ENCODE data around the gene FAM124B.

FAM124B gene

GRCh38 chr2:224362094-224362493, 39.8 kb downstream of the FAM124B start:
- DNase-seq (ENCODE audit: low spot score): no peak
- in situ Hi-C loops (cut with MboI; ENCODE audit: low sequenced_read_pairs, unreplicated experiment): loop anchor here (5.0 kb wide), 1 partner anchor 285 kb away; no protein-coding TSS in a partner anchor
- no peak for TF ChIP-seq CTCF (IDR thresholded peaks at IDR 0.05; ENCODE audit: borderline replicate concordance, control extremely low read depth, extremely low read depth, insufficient read depth, missing control alignments)

GRCh38 chr2:224360801-224361251, 41.1 kb downstream of the FAM124B start:
- in situ Hi-C loops (cut with MboI; ENCODE audit: low sequenced_read_pairs, unreplicated experiment): loop anchor here (5.0 kb wide), 1 partner anchor 286 kb away; no protein-coding TSS in a partner anchor
- DNase-seq (ENCODE audit: low spot score): no peak
- TF ChIP-seq CTCF (IDR thresholded peaks at IDR 0.05; ENCODE audit: borderline replicate concordance, control extremely low read depth, extremely low read depth, insufficient read depth, missing control alignments): no peak

- no peak for TF ChIP-seq CTCF (IDR thresholded peaks at IDR 0.05; ENCODE audit: borderline replicate concordance, control extremely low read depth, extremely low read depth, insufficient read depth, missing control alignments)
- DNase-seq (ENCODE audit: low spot score): peak; percentile 35
- in situ Hi-C loops (cut with MboI; ENCODE audit: low sequenced_read_pairs, unreplicated experiment): loop anchor here (10.0 kb wide), 1 partner anchor 415 kb away; no protein-coding TSS in a partner anchor
Measured at GRCh38 chr2:224359569-224359968, 42.3 kb downstream of the FAM124B start.

- in situ Hi-C loops (cut with MboI; ENCODE audit: low sequenced_read_pairs, unreplicated experiment): loop anchor here (10.0 kb wide), 1 partner anchor 418 kb away; no protein-coding TSS in a partner anchor
- peak; percentile 50 for TF ChIP-seq CTCF (IDR thresholded peaks at IDR 0.05; ENCODE audit: borderline replicate concordance, control extremely low read depth, extremely low read depth, insufficient read depth, missing control alignments)
- peak; percentile 75 for DNase-seq (ENCODE audit: low spot score)
Measured at GRCh38 chr2:224357098-224357901, 44.6 kb downstream of the FAM124B start.

GRCh38 chr2:224354632-224355211, 47.2 kb downstream of the FAM124B start:
- no peak for DNase-seq (ENCODE audit: low spot score)
- in situ Hi-C loops (cut with MboI; ENCODE audit: low sequenced_read_pairs, unreplicated experiment): loop anchor here (10.0 kb wide), 1 partner anchor 420 kb away; no protein-coding TSS in a partner anchor
- no peak for TF ChIP-seq CTCF (IDR thresholded peaks at IDR 0.05; ENCODE audit: borderline replicate concordance, control extremely low read depth, extremely low read depth, insufficient read depth, missing control alignments)

- DNase-seq (ENCODE audit: low spot score): no peak
- no peak for TF ChIP-seq CTCF (IDR thresholded peaks at IDR 0.05; ENCODE audit: borderline replicate concordance, control extremely low read depth, extremely low read depth, insufficient read depth, missing control alignments)
- in situ Hi-C loops (cut with MboI; ENCODE audit: low sequenced_read_pairs, unreplicated experiment): loop anchor here (10.0 kb wide), 1 partner anchor 424 kb away; no protein-coding TSS in a partner anchor
Measured at GRCh38 chr2:224350703-224351102, 51.2 kb downstream of the FAM124B start.
